GM12891 (cell line): ENCODE data around the gene POU2AF3.
"Not testable (repeated sequence)": the region's sequence is repeated elsewhere in the genome, so short reads cannot be mapped to it uniquely, and the experiment has no call there.

Experiments used
- DNase-seq: peaks from one replicate; pipeline ENCODE4 v3.0.0; 2011; ENCODE audit warnings: low spot score; ENCODE audit not compliant: insufficient read length
- FAIRE-seq: peaks from 2 replicates; lab custom pipeline; 2011; peaks lifted over from hg19 to GRCh38; lab: Jason Lieb, UNC
- PAX5 ChIP-seq: IDR thresholded peaks from 2 replicates; pipeline ENCODE4 v1.6.1; 2011; ENCODE audit warnings: low read length, moderate library complexity, mild to moderate bottlenecking; ENCODE audit not compliant: insufficient read depth, severe bottlenecking
- POLR2A ChIP-seq: IDR thresholded peaks from 2 replicates; pipeline ENCODE4 v1.6.1; 2011; ENCODE audit warnings: low read depth, low read length, control low read depth
- POLR2AphosphoS5 ChIP-seq: IDR thresholded peaks from 2 replicates; pipeline ENCODE4 v1.6.1; 2011; ENCODE audit warnings: low read depth, low read length, control low read depth
- POU2F2 ChIP-seq: IDR thresholded peaks from 2 replicates; pipeline ENCODE4 v1.6.1; 2011; ENCODE audit warnings: low read depth, mild to moderate bottlenecking, control low read depth, low read length, moderate library complexity
- SPI1 ChIP-seq: IDR thresholded peaks from 2 replicates; pipeline ENCODE4 v1.6.1; 2011; ENCODE audit warnings: low read depth, low read length, control low read depth
- TAF1 ChIP-seq: IDR thresholded peaks from 2 replicates; pipeline ENCODE4 v1.6.1; 2011; ENCODE audit warnings: low read depth, low read length, control low read depth

POU2AF3 gene

GRCh38 chr11:111309215-111309915, 11.0 kb downstream of the POU2AF3 start:
- FAIRE-seq (no peak), DNase-seq (no peak)
- no peak for TF ChIP-seq PAX5
- no peak for TF ChIP-seq POLR2A
- TF ChIP-seq SPI1 = no peak
- no peak for TF ChIP-seq TAF1
- TF ChIP-seq POU2F2 = no peak
- TF ChIP-seq POLR2AphosphoS5 = no peak

GRCh38 chr11:111310088-111310487, 11.7 kb downstream of the POU2AF3 start:
- FAIRE-seq = no peak
- TF ChIP-seq POU2F2 (no peak), SPI1 (no peak), TAF1 (no peak), POLR2AphosphoS5 (no peak), PAX5 (no peak)
- DNase-seq = no peak

GRCh38 chr11:111310723-111311122, 12.4 kb downstream of the POU2AF3 start:
- FAIRE-seq (no peak), DNase-seq (no peak)
- no peak for TF ChIP-seq SPI1
- no peak for TF ChIP-seq POLR2AphosphoS5
- TF ChIP-seq PAX5 = no peak
- TF ChIP-seq TAF1 = no peak
- TF ChIP-seq POLR2A = no peak
- TF ChIP-seq POU2F2 = no peak

- no peak for DNase-seq
- TF ChIP-seq PAX5 (no peak), TAF1 (no peak), POLR2A (no peak), POU2F2 (no peak), SPI1 (no peak), POLR2AphosphoS5 (no peak)
- no peak for FAIRE-seq
These were observed 13.7 kb downstream of the POU2AF3 start for GRCh38 chr11:111312076-111312475.

GRCh38 chr11:111319296-111319695, 20.9 kb downstream of the POU2AF3 start:
- DNase-seq = no peak
- no peak for FAIRE-seq
- TF ChIP-seq SPI1 = no peak
- TF ChIP-seq POU2F2 = no peak
- no peak for TF ChIP-seq POLR2A

- DNase-seq, FAIRE-seq: not testable (repeated sequence)
These were observed 21.9 kb downstream of the POU2AF3 start for GRCh38 chr11:111320199-111320598.

GRCh38 chr11:111320728-111321568, 22.6 kb downstream of the POU2AF3 start:
- no peak for FAIRE-seq

GRCh38 chr11:111322534-111322933, 24.2 kb downstream of the POU2AF3 start:
- DNase-seq (no peak), FAIRE-seq (no peak)
- TF ChIP-seq POLR2A (no peak), POLR2AphosphoS5 (no peak)

More at GRCh38 chr11:111320728-111321568, 22.6 kb downstream of the POU2AF3 start:
- no peak for DNase-seq
- no peak for TF ChIP-seq TAF1
- no peak for TF ChIP-seq SPI1
- TF ChIP-seq PAX5 = no peak
- TF ChIP-seq POLR2AphosphoS5 = no peak
- TF ChIP-seq POU2F2 = no peak
- no peak for TF ChIP-seq POLR2A

- no peak for FAIRE-seq
- DNase-seq = no peak
- no peak for TF ChIP-seq PAX5
- TF ChIP-seq POU2F2 = no peak
- TF ChIP-seq POLR2A = no peak
- no peak for TF ChIP-seq POLR2AphosphoS5
These were observed 26.0 kb downstream of the POU2AF3 start for GRCh38 chr11:111324277-111324720.

- FAIRE-seq (no peak), DNase-seq (no peak)
- TF ChIP-seq TAF1 (no peak), POLR2AphosphoS5 (no peak), PAX5 (no peak), POU2F2 (no peak), POLR2A (no peak), SPI1 (no peak)
These were observed 26.9 kb downstream of the POU2AF3 start for GRCh38 chr11:111325259-111325658.
